IPS-NIHi7 (cell line): ENCODE results near the gene IRS1.

Source experiments
- DNase-seq: peaks from one replicate; pipeline ENCODE4 v3.0.0; 2012; ENCODE audit warnings: mixed read lengths; ENCODE audit errors: extremely low spot score

The IRS1 gene

DNA sequence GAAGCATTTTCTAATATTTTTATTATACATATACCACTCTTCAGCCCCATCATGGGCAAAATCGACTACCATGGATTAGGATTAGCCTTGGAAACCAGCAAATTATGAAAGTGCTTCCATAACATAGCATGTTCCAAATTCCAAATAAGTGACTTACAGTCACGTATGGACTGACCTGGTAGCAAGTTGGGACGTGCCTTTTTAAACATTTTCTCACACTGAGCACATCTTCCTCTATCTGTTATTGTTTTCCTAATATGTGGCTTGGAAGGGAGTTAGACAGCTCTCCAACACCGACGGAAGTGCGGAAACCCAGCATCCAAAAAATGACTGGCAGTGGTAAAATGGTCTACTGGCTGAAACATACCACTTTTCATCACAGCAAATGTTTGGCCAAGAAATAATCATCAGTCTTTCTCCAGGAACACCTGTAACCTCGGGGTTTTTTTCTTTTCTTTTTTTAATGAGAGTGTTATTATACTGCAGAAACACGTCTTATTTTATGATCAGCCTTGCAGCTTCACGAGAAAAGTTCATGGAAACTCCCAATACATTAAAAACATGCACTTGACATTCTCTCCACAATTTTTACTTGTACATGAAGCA lies 107.0 kb downstream of the IRS1 start:
- no peak for DNase-seq

DNA sequence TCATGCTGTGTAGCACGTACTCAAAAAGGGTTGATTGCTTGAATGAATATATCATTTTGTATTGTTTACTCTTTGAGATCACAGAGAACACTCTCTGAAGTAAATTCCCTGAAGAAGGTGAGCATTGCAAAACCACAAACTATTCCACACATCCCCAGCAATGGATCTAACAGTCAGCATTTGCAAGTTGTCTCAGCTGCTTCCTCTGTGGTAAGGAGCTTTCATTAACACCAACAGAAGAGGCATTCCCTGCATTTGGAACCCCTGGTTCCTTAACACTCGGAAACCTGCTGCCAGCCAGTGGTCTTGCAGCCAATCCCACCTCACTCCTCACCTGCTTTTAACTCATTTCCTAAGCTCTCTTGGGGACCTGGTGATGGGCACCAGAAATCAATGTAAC lies 108.4 kb downstream of the IRS1 start:
- peak; percentile 30 for DNase-seq

DNA sequence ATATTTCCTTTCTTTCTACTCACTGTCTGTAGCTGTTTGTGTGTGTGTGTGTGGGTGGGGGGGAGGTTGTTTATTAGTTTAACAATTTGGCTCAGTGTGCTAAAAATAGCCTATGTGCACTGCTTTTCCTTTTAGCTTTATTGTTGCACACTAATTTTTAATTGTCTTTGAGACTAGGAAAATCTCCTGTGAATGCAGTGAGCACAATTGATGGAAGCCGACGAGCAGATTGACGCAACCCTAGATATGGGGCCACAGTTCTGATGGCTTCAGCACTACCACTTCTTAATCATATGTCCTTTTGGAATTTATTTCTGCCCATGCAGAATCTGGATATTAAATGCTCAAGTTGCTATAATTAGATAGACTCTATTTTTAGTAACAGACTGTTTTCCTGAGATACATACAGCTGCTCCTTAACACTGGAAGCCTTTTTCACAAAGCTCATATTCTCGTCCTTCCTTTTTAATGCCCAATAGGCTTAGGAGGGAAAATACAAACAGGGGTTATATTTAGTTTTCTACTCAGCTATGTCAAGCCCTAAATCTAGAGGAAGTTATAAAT lies 109.1 kb downstream of the IRS1 start:
- no peak for DNase-seq

DNA sequence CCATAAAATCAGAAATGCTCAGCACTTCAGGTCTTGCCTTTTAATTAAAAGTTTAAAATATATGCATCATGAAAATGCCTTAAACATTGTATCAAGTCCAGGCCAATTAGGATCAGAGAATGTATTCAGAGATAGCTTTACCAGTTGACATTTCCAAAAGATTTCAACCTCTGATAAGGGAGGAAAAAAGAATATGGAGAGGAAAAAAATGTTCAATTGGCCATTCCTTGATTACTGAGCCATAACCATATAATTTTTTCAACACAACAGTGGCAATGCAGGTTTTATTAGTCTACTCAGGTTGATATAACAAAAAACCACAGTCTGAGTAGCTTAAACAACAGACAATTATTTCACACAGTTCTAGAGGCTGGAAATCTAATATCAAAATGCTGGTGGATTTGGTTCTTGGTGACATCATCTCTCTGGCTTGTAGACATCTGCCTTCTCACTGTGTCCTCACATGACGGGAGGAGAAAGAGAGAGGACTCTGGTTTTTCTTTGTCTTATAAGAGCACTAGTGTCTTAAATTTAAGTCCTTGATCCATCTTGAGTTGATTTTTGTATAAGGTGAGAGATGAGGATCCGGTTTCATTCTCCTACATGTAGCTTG lies 111.9 kb downstream of the IRS1 start:
- no peak for DNase-seq

DNA sequence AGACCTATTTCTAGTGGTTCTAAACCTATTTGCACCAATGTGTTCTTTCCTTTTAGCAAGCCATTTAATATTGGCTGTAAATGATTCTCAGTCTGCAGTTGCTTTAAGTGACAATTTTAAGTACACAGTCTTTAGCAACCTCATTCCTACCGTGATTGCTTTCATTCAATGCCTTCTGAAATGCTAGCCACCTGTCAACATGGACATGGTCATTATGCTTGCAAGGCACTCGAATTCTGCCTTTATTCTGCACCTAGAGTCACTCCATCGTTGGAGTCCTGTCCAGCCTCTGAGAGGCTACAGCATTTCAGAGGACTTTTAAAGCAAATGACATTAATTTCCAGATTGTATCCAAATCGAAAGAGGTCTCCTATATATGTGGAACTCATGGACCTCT lies 115.1 kb downstream of the IRS1 start:
- DNase-seq, result no peak

DNA sequence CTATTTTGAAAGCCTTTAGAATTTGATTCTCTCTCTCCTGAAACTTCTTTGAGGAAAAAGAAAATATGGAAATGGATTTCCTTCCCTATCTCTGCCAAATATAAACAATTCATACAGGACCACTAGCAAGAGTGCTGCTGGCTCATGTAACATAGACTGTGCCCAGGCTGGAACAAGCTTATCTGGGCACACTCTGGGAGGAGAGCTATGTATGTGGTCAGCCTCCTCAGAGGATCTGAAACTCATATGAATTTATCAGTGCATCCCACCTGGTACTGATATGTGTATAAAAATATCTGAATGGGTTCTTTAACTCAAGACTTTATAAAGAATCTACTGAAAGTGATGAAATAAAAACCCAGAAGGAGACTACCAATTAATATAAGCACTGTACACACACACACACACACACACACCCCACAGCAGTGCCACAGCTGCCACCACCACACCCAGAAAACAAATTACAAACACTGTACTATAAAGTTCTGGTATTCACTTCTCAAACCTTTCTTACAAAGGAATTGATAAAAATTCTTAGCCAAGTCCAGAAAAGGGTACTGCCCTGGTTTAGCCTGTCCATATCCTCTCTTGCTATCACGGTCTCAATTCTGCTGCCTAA lies 115.6 kb downstream of the IRS1 start:
- no peak for DNase-seq

DNA sequence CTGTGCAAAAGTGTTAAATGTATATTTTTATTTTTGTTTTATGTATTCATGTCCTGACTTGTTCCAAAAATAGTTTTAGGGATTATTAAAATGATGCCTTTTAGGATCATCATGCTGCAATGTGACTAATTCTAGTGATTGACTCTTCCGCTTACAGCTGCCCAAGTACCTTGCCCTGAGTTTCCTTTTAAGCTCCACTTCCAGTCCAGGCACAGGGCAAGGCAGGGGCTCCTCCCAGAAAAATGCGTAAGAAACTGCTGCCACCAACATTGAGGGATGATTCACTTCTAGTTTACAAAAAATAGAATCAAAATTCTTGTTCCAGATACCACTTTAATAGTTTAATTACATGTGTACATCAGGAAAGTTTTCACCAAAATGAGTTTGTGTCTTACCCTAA lies 116.4 kb downstream of the IRS1 start:
- no peak for DNase-seq
